GM23338 (cell line): ENCODE results near the gene CSRNP3. TPM values are rescaled to one million over a fixed set of nuclear protein-coding genes. Genes with fewer than 3 reads are reported as not detected.
"Not testable (repeated sequence)": the region's sequence is repeated elsewhere in the genome, so short reads cannot be mapped to it uniquely, and the experiment has no call there.

ENCODE experiments used
- ATAC-seq: fragments of 200-7000 bp; cut with Tn5 transposase; 3 replicates; pipeline ENCODE4 v1.9.1; 2020
- DNase-seq: peaks from one replicate; pipeline ENCODE4 v3.0.0-alpha.2; 2015; ENCODE audit warnings: low spot score
- H2AFZ ChIP-seq: fragments of 200-600 bp; sonication (generic); 2 replicates; pipeline ENCODE4 v1.8.0; 2016; ENCODE audit warnings: antibody characterized with exemption, mild to moderate bottlenecking, moderate library complexity
- H3F3A ChIP-seq: fragments of 200-600 bp; sonication (generic); replicated peaks from 2 replicates; pipeline ENCODE4 v1.8.0; 2017; ENCODE audit warnings: antibody characterized with exemption, mixed run types, low read depth
- H3K27ac ChIP-seq: fragments of 200-600 bp; sonication (generic); 2 replicates; pipeline ENCODE4 v1.6.1; 2016; ENCODE audit warnings: low read depth
- H3K27me3 ChIP-seq: fragments of 200-600 bp; sonication (generic); 2 replicates; pipeline ENCODE4 v1.8.0; 2016; ENCODE audit warnings: mild to moderate bottlenecking, mixed run types, moderate library complexity; ENCODE audit not compliant: insufficient read depth
- H3K36me3 ChIP-seq: fragments of 200-600 bp; sonication (generic); 2 replicates; pipeline ENCODE4 v1.8.0; 2016; ENCODE audit warnings: mild to moderate bottlenecking; ENCODE audit not compliant: insufficient read depth
- H3K4me1 ChIP-seq: fragments of 200-600 bp; sonication (generic); 2 replicates; pipeline ENCODE4 v1.8.0; 2016; ENCODE audit warnings: mild to moderate bottlenecking, moderate library complexity; ENCODE audit not compliant: insufficient read depth
- H3K4me2 ChIP-seq: fragments of 200-600 bp; sonication (generic); 2 replicates; pipeline ENCODE4 v1.7.1; 2017; ENCODE audit warnings: mixed run types
- H3K4me3 ChIP-seq: fragments of 200-600 bp; sonication (generic); 2 replicates; pipeline ENCODE4 v1.6.1; 2016; ENCODE audit warnings: mixed run types
- H3K79me2 ChIP-seq: fragments of 200-600 bp; sonication (generic); replicated peaks from 2 replicates; pipeline ENCODE4 v1.8.0; 2017; ENCODE audit warnings: mild to moderate bottlenecking; ENCODE audit not compliant: insufficient read depth
- H3K9me2 ChIP-seq: fragments of 200-600 bp; sonication (generic); 2 replicates; pipeline ENCODE4 v1.8.0; 2017; ENCODE audit not compliant: insufficient read depth
- H4K20me1 ChIP-seq: fragments of 200-600 bp; sonication (generic); replicated peaks from 2 replicates; pipeline ENCODE4 v1.8.0; 2017; ENCODE audit warnings: mild to moderate bottlenecking; ENCODE audit not compliant: insufficient read depth
- H3K27ac Mint-ChIP-seq: 2 replicates; pipeline ENCODE4 v1.8.0; 2020; ENCODE audit warnings: inconsistent platforms, mild to moderate bottlenecking, moderate library complexity, mixed read lengths
- H3K27me3 Mint-ChIP-seq: 3 replicates; pipeline ENCODE4 v1.8.0; 2022; ENCODE audit warnings: low read depth, mild to moderate bottlenecking, moderate library complexity, mixed read lengths, inconsistent platforms; ENCODE audit not compliant: insufficient read depth, poor library complexity
- H3K36me3 Mint-ChIP-seq: 3 replicates; pipeline ENCODE4 v1.8.0; 2021; ENCODE audit warnings: low read depth, mild to moderate bottlenecking, inconsistent platforms, moderate library complexity, mixed read lengths
- H3K4me1 Mint-ChIP-seq: 3 replicates; pipeline ENCODE4 v1.8.0; 2020; ENCODE audit warnings: mild to moderate bottlenecking, inconsistent platforms, mixed read lengths
- H3K4me3 Mint-ChIP-seq: 3 replicates; pipeline ENCODE4 v1.8.0; 2021; ENCODE audit warnings: moderate library complexity, mild to moderate bottlenecking, inconsistent platforms, mixed read lengths
- H3K9me3 Mint-ChIP-seq: 3 replicates; pipeline ENCODE4 v1.8.0; 2020; ENCODE audit warnings: moderate library complexity, mild to moderate bottlenecking, inconsistent platforms, mixed read lengths
- CREB1 ChIP-seq: fragments of 250-450 bp; sonication (Bioruptor Pico); IDR thresholded peaks from 2 replicates; pipeline ENCODE4 v1.5.0; 2020; ENCODE audit warnings: low read depth, mild to moderate bottlenecking, moderate library complexity
- EZH2 ChIP-seq: fragments of 200-600 bp; sonication (generic); IDR thresholded peaks from one replicate; pipeline ENCODE4 v1.8.0; 2017; ENCODE audit warnings: antibody characterized with exemption, mild to moderate bottlenecking, low read depth; ENCODE audit not compliant: unreplicated experiment
- EZH2phosphoT487 ChIP-seq: fragments of 200-600 bp; sonication (generic); IDR thresholded peaks from one replicate; pipeline ENCODE4 v1.8.1; 2018; ENCODE audit warnings: antibody characterized with exemption; ENCODE audit not compliant: unreplicated experiment
- POLR2AphosphoS5 ChIP-seq: IDR thresholded peaks from 2 replicates; pipeline ENCODE4 v1.6.1; 2016; ENCODE audit warnings: antibody characterized with exemption, low read depth
- ZNF114 ChIP-seq: fragments of 250-450 bp; sonication (Bioruptor Pico); IDR thresholded peaks from 2 replicates; pipeline ENCODE4 v1.5.0; 2020; ENCODE audit warnings: mild to moderate bottlenecking, moderate library complexity
- ZNF331 ChIP-seq: fragments of 250-450 bp; sonication (Bioruptor Pico); IDR thresholded peaks from 2 replicates; pipeline ENCODE4 v1.5.0; 2020; ENCODE audit warnings: low read depth, mild to moderate bottlenecking, moderate library complexity
- polyA plus RNA-seq: library from polyadenylated mRNA; unstranded; fragments of >200 nt; fragmentation: Nextera tagmentation; extraction: Ambion mirVana; gene quantifications from 2 replicates; pipeline ENCODE4 v1.2.1, GENCODE V29; 2016
- total RNA-seq: library from RNA; depleted of rRNA; stranded (reverse); fragments of >200 nt; shearing (Covaris generic); gene quantifications from 2 replicates; pipeline ENCODE4 v1.2.3, GENCODE V29; 2014
- TF ChIP-seq, protein P1 (sequence below): fragments of 250-450 bp; sonication (Bioruptor Pico); IDR thresholded peaks from 2 replicates; pipeline ENCODE4 v1.5.0; 2020; ENCODE audit warnings: mild to moderate bottlenecking, moderate library complexity
- TF ChIP-seq, protein P2 (sequence below), 2 experiments: fragments of 200-600 bp in 1 of 2; sonication (generic) in 1 of 2; conservative IDR thresholded peaks; 2 replicates each; pipeline versions ENCODE4 v1.5.1 to v1.6.1; 2016 to 2017; ENCODE audit warnings: antibody characterized with exemption in 2 of 2, low read depth in 2 of 2, mild to moderate bottlenecking in 2 of 2, moderate library complexity in 1 of 2

CSRNP3 gene
- total and polyA plus RNA-seq, 2 experiments from 2014 or later = 3.8 to 6.8 TPM

DNA sequence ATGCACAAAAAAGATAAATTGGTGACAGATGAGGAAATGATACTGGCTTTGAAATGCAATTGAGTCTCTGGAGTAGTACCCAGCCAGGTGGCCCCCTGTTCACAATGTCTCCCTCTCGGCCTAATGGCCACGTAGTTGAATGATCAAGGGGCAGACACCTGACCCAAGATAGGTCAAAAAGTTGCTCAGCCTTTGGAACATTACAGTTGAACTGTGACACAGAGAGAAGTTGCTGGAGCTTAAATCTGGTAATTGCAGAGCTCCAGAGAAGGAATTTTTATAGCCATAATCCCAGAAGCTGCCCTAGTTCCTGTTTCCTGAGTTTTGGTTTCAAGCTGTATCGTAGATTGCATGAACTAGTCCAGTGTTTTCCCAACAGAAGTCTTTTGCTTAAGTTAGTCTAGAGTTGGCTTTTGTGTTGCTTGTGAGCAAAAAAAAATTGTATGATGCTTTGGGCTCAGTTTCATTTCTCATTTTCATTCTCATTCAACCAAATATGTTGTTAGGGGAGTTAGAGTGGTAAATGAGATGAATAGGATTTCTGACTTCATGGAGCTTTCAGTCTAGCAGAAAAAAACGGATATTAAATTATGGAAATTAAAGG, 117.9 kb downstream of the CSRNP3 start (continued):
- TF ChIP-seq, protein P1, sequence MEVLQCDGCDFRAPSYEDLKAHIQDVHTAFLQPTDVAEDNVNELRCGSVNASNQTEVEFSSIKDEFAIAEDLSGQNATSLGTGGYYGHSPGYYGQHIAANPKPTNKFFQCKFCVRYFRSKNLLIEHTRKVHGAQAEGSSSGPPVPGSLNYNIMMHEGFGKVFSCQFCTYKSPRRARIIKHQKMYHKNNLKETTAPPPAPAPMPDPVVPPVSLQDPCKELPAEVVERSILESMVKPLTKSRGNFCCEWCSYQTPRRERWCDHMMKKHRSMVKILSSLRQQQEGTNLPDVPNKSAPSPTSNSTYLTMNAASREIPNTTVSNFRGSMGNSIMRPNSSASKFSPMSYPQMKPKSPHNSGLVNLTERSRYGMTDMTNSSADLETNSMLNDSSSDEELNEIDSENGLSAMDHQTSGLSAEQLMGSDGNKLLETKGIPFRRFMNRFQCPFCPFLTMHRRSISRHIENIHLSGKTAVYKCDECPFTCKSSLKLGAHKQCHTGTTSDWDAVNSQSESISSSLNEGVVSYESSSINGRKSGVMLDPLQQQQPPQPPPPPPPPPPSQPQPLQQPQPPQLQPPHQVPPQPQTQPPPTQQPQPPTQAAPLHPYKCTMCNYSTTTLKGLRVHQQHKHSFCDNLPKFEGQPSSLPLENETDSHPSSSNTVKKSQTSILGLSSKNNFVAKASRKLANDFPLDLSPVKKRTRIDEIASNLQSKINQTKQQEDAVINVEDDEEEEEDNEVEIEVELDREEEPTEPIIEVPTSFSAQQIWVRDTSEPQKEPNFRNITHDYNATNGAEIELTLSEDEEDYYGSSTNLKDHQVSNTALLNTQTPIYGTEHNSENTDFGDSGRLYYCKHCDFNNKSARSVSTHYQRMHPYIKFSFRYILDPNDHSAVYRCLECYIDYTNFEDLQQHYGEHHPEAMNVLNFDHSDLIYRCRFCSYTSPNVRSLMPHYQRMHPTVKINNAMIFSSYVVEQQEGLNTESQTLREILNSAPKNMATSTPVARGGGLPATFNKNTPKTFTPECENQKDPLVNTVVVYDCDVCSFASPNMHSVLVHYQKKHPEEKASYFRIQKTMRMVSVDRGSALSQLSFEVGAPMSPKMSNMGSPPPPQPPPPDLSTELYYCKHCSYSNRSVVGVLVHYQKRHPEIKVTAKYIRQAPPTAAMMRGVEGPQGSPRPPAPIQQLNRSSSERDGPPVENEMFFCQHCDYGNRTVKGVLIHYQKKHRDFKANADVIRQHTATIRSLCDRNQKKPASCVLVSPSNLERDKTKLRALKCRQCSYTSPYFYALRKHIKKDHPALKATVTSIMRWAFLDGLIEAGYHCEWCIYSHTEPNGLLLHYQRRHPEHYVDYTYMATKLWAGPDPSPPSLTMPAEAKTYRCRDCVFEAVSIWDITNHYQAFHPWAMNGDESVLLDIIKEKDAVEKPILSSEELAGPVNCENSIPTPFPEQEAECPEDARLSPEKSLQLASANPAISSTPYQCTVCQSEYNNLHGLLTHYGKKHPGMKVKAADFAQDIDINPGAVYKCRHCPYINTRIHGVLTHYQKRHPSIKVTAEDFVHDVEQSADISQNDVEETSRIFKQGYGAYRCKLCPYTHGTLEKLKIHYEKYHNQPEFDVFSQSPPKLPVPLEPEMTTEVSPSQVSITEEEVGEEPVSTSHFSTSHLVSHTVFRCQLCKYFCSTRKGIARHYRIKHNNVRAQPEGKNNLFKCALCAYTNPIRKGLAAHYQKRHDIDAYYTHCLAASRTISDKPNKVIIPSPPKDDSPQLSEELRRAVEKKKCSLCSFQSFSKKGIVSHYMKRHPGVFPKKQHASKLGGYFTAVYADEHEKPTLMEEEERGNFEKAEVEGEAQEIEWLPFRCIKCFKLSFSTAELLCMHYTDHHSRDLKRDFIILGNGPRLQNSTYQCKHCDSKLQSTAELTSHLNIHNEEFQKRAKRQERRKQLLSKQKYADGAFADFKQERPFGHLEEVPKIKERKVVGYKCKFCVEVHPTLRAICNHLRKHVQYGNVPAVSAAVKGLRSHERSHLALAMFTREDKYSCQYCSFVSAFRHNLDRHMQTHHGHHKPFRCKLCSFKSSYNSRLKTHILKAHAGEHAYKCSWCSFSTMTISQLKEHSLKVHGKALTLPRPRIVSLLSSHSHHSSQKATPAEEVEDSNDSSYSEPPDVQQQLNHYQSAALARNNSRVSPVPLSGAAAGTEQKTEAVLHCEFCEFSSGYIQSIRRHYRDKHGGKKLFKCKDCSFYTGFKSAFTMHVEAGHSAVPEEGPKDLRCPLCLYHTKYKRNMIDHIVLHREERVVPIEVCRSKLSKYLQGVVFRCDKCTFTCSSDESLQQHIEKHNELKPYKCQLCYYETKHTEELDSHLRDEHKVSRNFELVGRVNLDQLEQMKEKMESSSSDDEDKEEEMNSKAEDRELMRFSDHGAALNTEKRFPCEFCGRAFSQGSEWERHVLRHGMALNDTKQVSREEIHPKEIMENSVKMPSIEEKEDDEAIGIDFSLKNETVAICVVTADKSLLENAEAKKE = no peak
- TF ChIP-seq POLR2AphosphoS5 (no peak), ZNF114 (CRISPR knock-in tag) (no peak), CREB1 (no peak), ZNF331 (CRISPR knock-in tag) (no peak), EZH2 (no peak), EZH2phosphoT487 (no peak)
- TF ChIP-seq, protein P2, sequence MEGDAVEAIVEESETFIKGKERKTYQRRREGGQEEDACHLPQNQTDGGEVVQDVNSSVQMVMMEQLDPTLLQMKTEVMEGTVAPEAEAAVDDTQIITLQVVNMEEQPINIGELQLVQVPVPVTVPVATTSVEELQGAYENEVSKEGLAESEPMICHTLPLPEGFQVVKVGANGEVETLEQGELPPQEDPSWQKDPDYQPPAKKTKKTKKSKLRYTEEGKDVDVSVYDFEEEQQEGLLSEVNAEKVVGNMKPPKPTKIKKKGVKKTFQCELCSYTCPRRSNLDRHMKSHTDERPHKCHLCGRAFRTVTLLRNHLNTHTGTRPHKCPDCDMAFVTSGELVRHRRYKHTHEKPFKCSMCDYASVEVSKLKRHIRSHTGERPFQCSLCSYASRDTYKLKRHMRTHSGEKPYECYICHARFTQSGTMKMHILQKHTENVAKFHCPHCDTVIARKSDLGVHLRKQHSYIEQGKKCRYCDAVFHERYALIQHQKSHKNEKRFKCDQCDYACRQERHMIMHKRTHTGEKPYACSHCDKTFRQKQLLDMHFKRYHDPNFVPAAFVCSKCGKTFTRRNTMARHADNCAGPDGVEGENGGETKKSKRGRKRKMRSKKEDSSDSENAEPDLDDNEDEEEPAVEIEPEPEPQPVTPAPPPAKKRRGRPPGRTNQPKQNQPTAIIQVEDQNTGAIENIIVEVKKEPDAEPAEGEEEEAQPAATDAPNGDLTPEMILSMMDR (conservative IDR thresholded peaks at IDR 0.05; ENCODE audit: low read depth in 2 of 2) = no peak

DNA sequence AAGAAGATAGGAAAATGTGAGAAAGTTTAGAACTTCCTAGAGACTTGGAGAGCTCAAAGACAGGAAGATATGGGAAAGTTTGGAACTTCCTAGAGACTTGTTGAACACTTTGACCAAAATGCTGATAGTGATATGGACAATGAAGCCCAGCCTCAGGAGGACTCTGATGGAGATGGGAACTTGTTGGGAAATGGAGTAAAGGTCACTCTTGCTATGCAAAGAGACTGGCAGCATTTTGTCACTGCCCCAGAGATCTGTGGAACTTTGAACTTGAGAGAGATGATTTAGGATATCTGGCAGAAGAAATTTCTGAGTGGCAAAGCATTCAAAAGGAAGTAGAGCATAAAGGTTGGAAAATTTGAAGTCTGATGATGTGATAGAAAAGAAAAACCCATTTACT, 121.5 kb downstream of the CSRNP3 start:
- H3K4me2 ChIP-seq, H3K4me3 Mint-ChIP-seq, H3K27me3 ChIP-seq, H3K4me1 ChIP-seq, H3K4me3 ChIP-seq, H3F3A ChIP-seq, ATAC-seq, H4K20me1 ChIP-seq, H3K36me3 ChIP-seq, DNase-seq, H3K27ac Mint-ChIP-seq, H3K79me2 ChIP-seq, H3K9me2 ChIP-seq, H3K4me1 Mint-ChIP-seq, H3K27me3 Mint-ChIP-seq, H3K27ac ChIP-seq, H2AFZ ChIP-seq: not testable (repeated sequence)
- Mint-ChIP-seq H3K36me3 (peaks cover 24% of the 10 kb centered on the region), H3K9me3 (peaks cover 22% of the 10 kb centered on the region)
